ENCODE results near the gene CLDN5. TPM values are rescaled to one million over a fixed set of nuclear protein-coding genes. Genes with fewer than 3 reads are reported as not detected.

Gene CLDN5
- total RNA-seq, 2 experiments from 2014 or later, result not detected

DNA sequence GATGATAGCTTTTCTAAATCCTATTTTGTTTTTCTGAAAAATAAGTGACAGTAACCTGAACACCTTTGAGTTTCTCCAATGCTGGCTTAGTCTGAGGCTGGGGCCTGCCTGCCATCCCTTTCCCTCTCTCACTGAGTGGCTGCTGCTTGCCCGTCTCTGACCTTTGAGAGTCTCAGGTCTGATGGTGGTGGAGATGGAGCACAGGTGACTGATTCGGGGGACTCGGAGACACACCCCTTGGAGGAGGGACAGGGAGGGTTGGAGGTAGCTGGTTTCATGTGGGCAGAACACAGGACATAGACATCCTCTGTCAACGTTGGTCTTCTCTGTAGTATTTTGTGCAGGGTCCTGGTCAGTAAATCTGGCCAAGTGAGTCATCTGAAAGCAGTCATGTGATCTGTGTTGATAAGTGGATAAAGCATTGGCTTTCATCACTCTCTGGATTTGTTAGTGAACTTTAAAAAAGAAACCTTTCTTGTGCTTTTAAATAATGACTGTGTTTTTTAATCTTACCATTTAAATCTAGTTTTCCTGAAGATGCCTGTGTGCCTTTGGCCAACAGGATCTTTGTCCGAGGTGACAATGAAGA, 47.1 kb upstream of the CLDN5 start:
- Histone ChIP-seq H2AFZ (ENCODE audit: low read length) (no peak overlapping the region), H3K4me3 (ENCODE audit: low read depth, low read length, poor library complexity, severe bottlenecking) (no peak overlapping the region), H3K36me3 (ENCODE audit: insufficient read depth, low read length) (no peaks in the 10 kb centered on the region), H3K9me2 (ENCODE audit: insufficient read depth, low read length) (no peaks in the 10 kb centered on the region), H4K20me1 (ENCODE audit: insufficient read depth, low read length) (no peaks in the 10 kb centered on the region), H3K4me2 (ENCODE audit: low read length) (no peak overlapping the region), H3K9me3 (ENCODE audit: low read length) (no peaks in the 10 kb centered on the region), H3K27ac (ENCODE audit: low read depth, low read length, poor library complexity, severe bottlenecking) (no peak overlapping the region), H3K79me2 (ENCODE audit: insufficient read depth, low read depth, low read length) (no peaks in the 10 kb centered on the region), H3K4me1 (ENCODE audit: insufficient read depth, low read length, poor library complexity, severe bottlenecking) (no peaks in the 10 kb centered on the region)
- no peak for TF ChIP-seq EZH2phosphoT487 (IDR thresholded peaks at IDR 0.05; ENCODE audit: borderline replicate concordance, low read depth, low read length)
- TF ChIP-seq, protein P1, sequence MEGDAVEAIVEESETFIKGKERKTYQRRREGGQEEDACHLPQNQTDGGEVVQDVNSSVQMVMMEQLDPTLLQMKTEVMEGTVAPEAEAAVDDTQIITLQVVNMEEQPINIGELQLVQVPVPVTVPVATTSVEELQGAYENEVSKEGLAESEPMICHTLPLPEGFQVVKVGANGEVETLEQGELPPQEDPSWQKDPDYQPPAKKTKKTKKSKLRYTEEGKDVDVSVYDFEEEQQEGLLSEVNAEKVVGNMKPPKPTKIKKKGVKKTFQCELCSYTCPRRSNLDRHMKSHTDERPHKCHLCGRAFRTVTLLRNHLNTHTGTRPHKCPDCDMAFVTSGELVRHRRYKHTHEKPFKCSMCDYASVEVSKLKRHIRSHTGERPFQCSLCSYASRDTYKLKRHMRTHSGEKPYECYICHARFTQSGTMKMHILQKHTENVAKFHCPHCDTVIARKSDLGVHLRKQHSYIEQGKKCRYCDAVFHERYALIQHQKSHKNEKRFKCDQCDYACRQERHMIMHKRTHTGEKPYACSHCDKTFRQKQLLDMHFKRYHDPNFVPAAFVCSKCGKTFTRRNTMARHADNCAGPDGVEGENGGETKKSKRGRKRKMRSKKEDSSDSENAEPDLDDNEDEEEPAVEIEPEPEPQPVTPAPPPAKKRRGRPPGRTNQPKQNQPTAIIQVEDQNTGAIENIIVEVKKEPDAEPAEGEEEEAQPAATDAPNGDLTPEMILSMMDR (conservative IDR thresholded peaks at IDR 0.05; ENCODE audit: low read length), result no peak
- no peak for DNase-seq (ENCODE audit: low spot score)
- ChIA-PET CTCF (ENCODE audit: unreplicated experiment) (no interaction called here), POLR2A (no interaction called here)
- no TSS peak for BruUV-seq (replicated peaks)
- intact Hi-C loops (cut with micrococcal nuclease; ENCODE audit: unreplicated experiment), result no loop called here

- no peaks in the 10 kb centered on the region for H3K79me2 ChIP-seq (ENCODE audit: insufficient read depth, low read depth, low read length)
- no TSS peak for BruUV-seq (replicated peaks)
- no peak overlapping the region for H3K27ac ChIP-seq (ENCODE audit: low read depth, low read length, poor library complexity, severe bottlenecking)
- H4K20me1 ChIP-seq (ENCODE audit: insufficient read depth, low read length), result no peaks in the 10 kb centered on the region
- DNase-seq (ENCODE audit: low spot score), result no peak
- no peak overlapping the region for H3K4me3 ChIP-seq (ENCODE audit: low read depth, low read length, poor library complexity, severe bottlenecking)
- H3K4me1 ChIP-seq (ENCODE audit: insufficient read depth, low read length, poor library complexity, severe bottlenecking), result no peaks in the 10 kb centered on the region
- no peak overlapping the region for H2AFZ ChIP-seq (ENCODE audit: low read length)
- no peaks in the 10 kb centered on the region for H3K36me3 ChIP-seq (ENCODE audit: insufficient read depth, low read length)
- intact Hi-C loops (cut with micrococcal nuclease; ENCODE audit: unreplicated experiment), result no loop called here
- CTCF ChIA-PET (ENCODE audit: unreplicated experiment), result no interaction called here
- TF ChIP-seq, protein P1 (conservative IDR thresholded peaks at IDR 0.05; ENCODE audit: low read length), result no peak
- TF ChIP-seq EZH2phosphoT487 (IDR thresholded peaks at IDR 0.05; ENCODE audit: borderline replicate concordance, low read depth, low read length), result no peak
- no peaks in the 10 kb centered on the region for H3K9me3 ChIP-seq (ENCODE audit: low read length)
- POLR2A ChIA-PET, result no interaction called here
- no peaks in the 10 kb centered on the region for H3K9me2 ChIP-seq (ENCODE audit: insufficient read depth, low read length)
- no peak overlapping the region for H3K4me2 ChIP-seq (ENCODE audit: low read length)
Measured at GRCh38 chr22:19569976-19570375, 45.8 kb upstream of the CLDN5 start.

- Histone ChIP-seq H3K9me3 (ENCODE audit: low read length) (no peaks in the 10 kb centered on the region), H2AFZ (ENCODE audit: low read length) (no peak overlapping the region), H3K79me2 (ENCODE audit: insufficient read depth, low read depth, low read length) (no peaks in the 10 kb centered on the region), H4K20me1 (ENCODE audit: insufficient read depth, low read length) (no peaks in the 10 kb centered on the region), H3K4me3 (ENCODE audit: low read depth, low read length, poor library complexity, severe bottlenecking) (no peak overlapping the region), H3K4me2 (ENCODE audit: low read length) (no peak overlapping the region), H3K4me1 (ENCODE audit: insufficient read depth, low read length, poor library complexity, severe bottlenecking) (no peaks in the 10 kb centered on the region), H3K27ac (ENCODE audit: low read depth, low read length, poor library complexity, severe bottlenecking) (no peak overlapping the region), H3K9me2 (ENCODE audit: insufficient read depth, low read length) (no peaks in the 10 kb centered on the region), H3K36me3 (ENCODE audit: insufficient read depth, low read length) (no peaks in the 10 kb centered on the region)
- intact Hi-C loops (cut with micrococcal nuclease; ENCODE audit: unreplicated experiment), result no loop called here
- BruUV-seq (replicated peaks), result no TSS peak
- ChIA-PET CTCF (ENCODE audit: unreplicated experiment) (no interaction called here), POLR2A (no interaction called here)
- TF ChIP-seq EZH2phosphoT487 (IDR thresholded peaks at IDR 0.05; ENCODE audit: borderline replicate concordance, low read depth, low read length), result no peak
- TF ChIP-seq, protein P1 (conservative IDR thresholded peaks at IDR 0.05; ENCODE audit: low read length), result no peak
- no peak for DNase-seq (ENCODE audit: low spot score)
Measured at GRCh38 chr22:19569276-19569640, 45.0 kb upstream of the CLDN5 start.

Data from OCI-LY7 (cell line).